Osteocyte (in vitro differentiated cells): ENCODE data around the gene LRRC74B. TPM values are rescaled to one million over a fixed set of nuclear protein-coding genes. Genes with fewer than 3 reads are reported as not detected.
"Not testable (repeated sequence)": the region's sequence is repeated elsewhere in the genome, so short reads cannot be mapped to it uniquely, and the experiment has no call there.

ENCODE experiments used
- DNase-seq: peaks from one replicate; pipeline ENCODE4 v3.0.0; 2021; ENCODE audit warnings: mixed read lengths; ENCODE audit not compliant: unreplicated experiment; ENCODE audit errors: extremely low spot score
- H3K27ac Mint-ChIP-seq: one replicate; pipeline ENCODE4 v1.8.0; 2021; ENCODE audit warnings: mild to moderate bottlenecking, mixed read lengths; ENCODE audit not compliant: unreplicated experiment
- H3K27me3 Mint-ChIP-seq: one replicate; pipeline ENCODE4 v1.8.0; 2021; ENCODE audit warnings: mixed read lengths; ENCODE audit not compliant: unreplicated experiment
- H3K36me3 Mint-ChIP-seq: one replicate; pipeline ENCODE4 v1.8.0; 2021; ENCODE audit warnings: mixed read lengths; ENCODE audit not compliant: unreplicated experiment
- H3K4me1 Mint-ChIP-seq: one replicate; pipeline ENCODE4 v1.8.0; 2021; ENCODE audit warnings: mixed read lengths; ENCODE audit not compliant: unreplicated experiment
- H3K4me3 Mint-ChIP-seq: one replicate; pipeline ENCODE4 v1.8.0; 2021; ENCODE audit warnings: mild to moderate bottlenecking, moderate library complexity, mixed read lengths; ENCODE audit not compliant: unreplicated experiment
- H3K9me3 Mint-ChIP-seq: one replicate; pipeline ENCODE4 v1.8.0; 2021; ENCODE audit warnings: mixed read lengths; ENCODE audit not compliant: unreplicated experiment
- CTCF ChIP-seq: fragments of 200-600 bp; sonication (generic); IDR thresholded peaks from 2 replicates; pipeline ENCODE4 v1.5.0; 2021; ENCODE audit warnings: antibody characterized with exemption, mild to moderate bottlenecking, moderate library complexity
- total RNA-seq: library from RNA; stranded (reverse); gene quantifications from 2 replicates; pipeline ENCODE4 v1.2.1, GENCODE V29; 2021

LRRC74B gene
- total RNA-seq, 1 donor from 2014 or later = not detected

- H3K4me1 Mint-ChIP-seq = no peaks in the 10 kb centered on the region
- no peaks in the 10 kb centered on the region for H3K9me3 Mint-ChIP-seq
- no peaks in the 10 kb centered on the region for H3K36me3 Mint-ChIP-seq
- no peak for DNase-seq
- H3K27me3 Mint-ChIP-seq = no peaks in the 10 kb centered on the region
- TF ChIP-seq CTCF = no peak
- no peak overlapping the region for H3K4me3 Mint-ChIP-seq
- no peak overlapping the region for H3K27ac Mint-ChIP-seq
These were observed 25.2 kb downstream of the LRRC74B start for GRCh38 chr22:21070690-21071615.

GRCh38 chr22:21071796-21072195 is 26.1 kb downstream of the LRRC74B start:
- H3K4me3 Mint-ChIP-seq, H3K36me3 Mint-ChIP-seq, H3K27ac Mint-ChIP-seq, H3K9me3 Mint-ChIP-seq, DNase-seq, H3K4me1 Mint-ChIP-seq, H3K27me3 Mint-ChIP-seq: not testable (repeated sequence)

GRCh38 chr22:21073023-21073422 is 27.3 kb downstream of the LRRC74B start:
- no peak for TF ChIP-seq CTCF
- no peaks in the 10 kb centered on the region for H3K4me1 Mint-ChIP-seq
- no peak overlapping the region for H3K4me3 Mint-ChIP-seq
- no peaks in the 10 kb centered on the region for H3K36me3 Mint-ChIP-seq
- H3K27ac Mint-ChIP-seq = no peak overlapping the region
- no peaks in the 10 kb centered on the region for H3K27me3 Mint-ChIP-seq
- DNase-seq = no peak
- no peaks in the 10 kb centered on the region for H3K9me3 Mint-ChIP-seq

- no peak for DNase-seq
- Mint-ChIP-seq H3K9me3 (no peaks in the 10 kb centered on the region), H3K4me3 (no peak overlapping the region), H3K4me1 (no peaks in the 10 kb centered on the region), H3K27ac (no peak overlapping the region), H3K36me3 (no peaks in the 10 kb centered on the region), H3K27me3 (no peaks in the 10 kb centered on the region)
- no peak for TF ChIP-seq CTCF
These were observed 27.7 kb downstream of the LRRC74B start for GRCh38 chr22:21073482-21073881.

GRCh38 chr22:21074102-21074715 is 28.5 kb downstream of the LRRC74B start:
- TF ChIP-seq CTCF = no peak
- no peaks in the 10 kb centered on the region for H3K27me3 Mint-ChIP-seq
- no peak overlapping the region for H3K27ac Mint-ChIP-seq
- no peak for DNase-seq
- no peaks in the 10 kb centered on the region for H3K9me3 Mint-ChIP-seq
- no peaks in the 10 kb centered on the region for H3K36me3 Mint-ChIP-seq
- no peaks in the 10 kb centered on the region for H3K4me1 Mint-ChIP-seq
- H3K4me3 Mint-ChIP-seq = no peak overlapping the region
